ACHN (cell line): ENCODE data around the gene PI4KB.
A peak's percentile ranks its signal among the peaks of the same experiment; 100 is the strongest.

Source experiments
- DNase-seq: peaks from one replicate; pipeline ENCODE4 v3.0.0-alpha.2; 2015
- in situ Hi-C: cut with HindIII; loops from 2 replicates; pipeline ENCODE4 v1.10.0; 2017; ENCODE audit warnings: low sequenced_read_pairs, low pct_ligation_motif_present, low pct_unique_long_range_greater_than_20kb

Gene PI4KB

DNA sequence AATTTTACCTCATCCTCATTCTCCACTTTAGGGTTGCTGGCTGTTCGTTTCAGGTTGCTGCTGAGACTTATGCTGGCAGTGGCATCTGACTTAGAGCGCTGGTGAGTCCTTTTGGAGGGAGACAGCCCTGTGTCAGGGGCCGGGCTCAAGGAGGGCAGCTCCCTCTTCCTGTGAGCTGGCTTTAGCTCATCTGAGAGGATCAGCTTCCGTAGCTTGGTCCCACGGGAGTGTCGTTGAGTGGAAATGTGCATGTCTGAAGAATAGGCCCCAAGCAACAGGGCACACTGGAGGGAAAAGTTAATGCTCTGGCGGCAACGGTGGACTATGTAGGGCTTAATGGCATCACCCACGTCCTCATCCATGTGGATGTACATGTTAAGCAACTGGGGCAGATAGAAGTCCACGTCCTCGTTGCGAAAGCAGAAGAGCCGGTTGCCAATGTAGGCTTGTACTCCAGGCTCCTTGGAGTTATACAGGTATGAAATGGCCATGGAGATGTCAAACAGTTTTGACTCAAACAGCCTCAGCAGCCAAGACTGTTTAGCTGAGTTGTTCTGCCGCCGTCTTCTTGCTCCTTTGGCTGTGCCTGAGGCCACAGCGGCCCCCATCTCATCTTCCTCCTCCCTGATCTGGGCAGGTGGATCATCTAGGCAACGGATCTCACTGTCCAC, 11.5 kb downstream of the PI4KB start:
- no peak for DNase-seq
- in situ Hi-C loops, result no loop called here

DNA sequence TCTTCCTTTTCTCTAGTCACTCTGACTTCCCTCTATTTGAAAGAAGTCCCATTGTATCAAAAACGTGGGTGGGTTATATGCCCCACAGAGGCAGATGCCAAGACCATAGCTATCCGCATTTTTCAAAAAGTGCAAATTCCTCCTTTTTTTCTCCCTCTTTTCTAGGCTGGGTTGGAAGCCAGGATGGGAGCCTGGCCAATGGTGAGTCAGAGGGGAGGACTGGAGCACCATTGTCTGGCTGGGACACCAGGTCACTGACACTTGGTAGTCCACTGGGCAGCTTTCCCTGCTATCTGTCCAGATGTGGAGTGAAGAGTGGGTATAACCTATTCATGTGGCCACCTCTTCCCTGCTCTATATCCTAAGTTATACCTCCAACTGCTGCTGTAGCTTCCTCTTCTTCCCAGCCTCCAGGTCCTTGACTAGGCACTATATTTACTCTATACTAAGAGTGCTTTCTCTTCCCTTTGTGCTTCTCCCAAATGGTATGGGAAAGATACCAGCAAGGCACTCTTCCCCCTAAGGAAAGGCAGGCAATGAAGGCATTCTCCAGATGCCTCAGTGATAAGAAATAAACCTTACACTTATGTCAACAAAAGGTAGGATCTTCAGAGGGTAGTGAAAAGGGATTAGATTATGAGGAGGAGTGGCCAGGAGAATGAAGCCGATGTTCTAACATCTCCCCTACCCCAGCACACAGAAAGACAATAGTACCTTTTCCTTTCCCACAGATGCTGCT, 12.9 kb downstream of the PI4KB start:
- in situ Hi-C loops, result no loop called here
- peak; percentile 48 for DNase-seq

DNA sequence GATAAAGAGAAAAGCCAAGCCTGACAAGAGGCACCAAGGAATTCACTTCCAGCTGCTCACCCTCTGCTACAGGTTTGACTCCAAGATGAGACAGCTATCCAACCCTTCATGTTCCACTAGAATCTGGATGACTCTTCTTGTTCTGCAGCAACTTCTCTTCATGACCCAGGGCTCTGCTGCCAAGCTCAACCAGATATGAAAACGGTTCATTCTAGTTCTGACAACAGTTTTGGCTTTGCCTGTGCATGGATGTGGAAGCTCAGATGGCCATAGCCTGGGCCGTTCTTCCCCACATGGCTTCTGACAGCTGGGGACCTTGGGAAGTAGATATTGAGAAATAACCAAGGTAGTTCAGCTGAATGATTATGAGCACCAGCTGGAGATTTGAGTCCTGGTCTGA, 13.7 kb downstream of the PI4KB start:
- no peak for DNase-seq
- in situ Hi-C loops, result no loop called here

DNA sequence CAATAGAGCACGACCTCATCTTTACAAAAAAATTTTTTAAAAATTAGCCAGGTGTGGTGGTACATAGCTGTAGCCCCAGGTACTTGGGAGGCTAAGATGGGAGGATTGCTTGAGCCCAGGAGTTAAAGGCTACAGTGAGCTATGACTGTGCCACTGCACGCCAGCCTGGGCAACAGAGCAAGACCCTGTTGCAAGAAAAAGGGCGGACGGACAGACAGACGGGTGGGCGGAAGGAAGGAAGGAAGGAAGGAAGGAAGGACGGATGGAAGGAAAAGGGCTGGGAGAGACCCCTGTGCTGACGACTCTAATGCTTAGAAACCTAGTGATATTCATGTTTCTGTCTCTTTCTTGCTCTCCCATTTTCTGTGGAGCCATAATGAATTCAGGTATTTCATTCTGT, 14.4 kb downstream of the PI4KB start:
- no peak for DNase-seq
- in situ Hi-C loops, result no loop called here

DNA sequence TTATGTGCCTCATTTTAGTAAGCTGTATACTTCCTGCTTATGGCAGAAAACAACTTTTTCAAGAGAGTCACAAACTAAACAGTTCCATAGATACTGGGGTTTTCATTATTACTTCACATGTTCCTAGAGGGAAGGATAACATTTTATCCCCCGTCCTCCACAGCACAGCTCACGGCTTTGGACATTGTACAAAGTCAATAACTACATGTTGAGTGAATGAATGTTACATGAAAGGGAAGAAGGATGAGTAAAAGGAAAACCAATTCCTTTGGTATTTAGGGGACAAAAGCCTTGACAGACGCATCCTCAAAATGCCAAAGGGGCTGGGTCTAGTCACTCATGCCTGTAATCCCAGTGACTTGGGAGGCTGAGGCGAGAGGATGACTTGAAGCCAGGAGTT, 14.8 kb downstream of the PI4KB start:
- in situ Hi-C loops, result no loop called here
- no peak for DNase-seq

DNA sequence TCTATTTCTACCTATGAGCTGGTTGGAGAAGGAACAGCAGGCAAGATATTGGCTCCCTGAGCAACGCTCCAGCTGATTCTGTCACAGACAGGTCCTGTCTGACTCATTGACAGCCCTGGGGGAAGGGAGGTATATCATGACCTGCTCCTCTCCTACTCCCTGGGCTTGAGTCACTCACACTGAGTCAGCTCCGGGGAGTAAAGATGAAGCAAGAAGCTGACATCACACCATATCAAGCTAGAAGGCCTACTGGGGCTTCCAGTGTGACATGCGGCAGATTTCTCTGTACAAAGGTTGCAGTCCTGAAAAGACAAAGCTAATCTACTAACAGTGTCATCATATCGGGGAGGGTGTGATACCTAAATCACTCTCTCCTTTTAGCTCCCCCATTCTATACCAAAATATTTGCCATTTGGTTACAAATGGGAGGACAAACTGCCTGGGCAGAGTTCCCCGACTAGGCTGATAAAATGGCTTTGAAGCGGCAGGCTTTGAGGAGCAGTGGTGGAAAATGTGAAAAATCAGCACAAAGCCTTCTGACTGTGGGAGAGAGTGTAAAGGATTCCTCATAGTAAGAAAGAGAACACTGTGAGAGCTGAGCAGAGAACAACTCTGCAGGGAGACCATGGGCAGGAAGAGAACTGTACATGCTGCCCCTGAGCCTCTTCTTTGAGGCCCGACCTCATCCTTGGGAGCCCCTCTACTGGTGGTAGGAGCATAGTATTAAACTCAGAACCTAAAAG, 15.5 kb downstream of the PI4KB start:
- peak; percentile 99 for DNase-seq
- in situ Hi-C loops, result no loop called here

DNA sequence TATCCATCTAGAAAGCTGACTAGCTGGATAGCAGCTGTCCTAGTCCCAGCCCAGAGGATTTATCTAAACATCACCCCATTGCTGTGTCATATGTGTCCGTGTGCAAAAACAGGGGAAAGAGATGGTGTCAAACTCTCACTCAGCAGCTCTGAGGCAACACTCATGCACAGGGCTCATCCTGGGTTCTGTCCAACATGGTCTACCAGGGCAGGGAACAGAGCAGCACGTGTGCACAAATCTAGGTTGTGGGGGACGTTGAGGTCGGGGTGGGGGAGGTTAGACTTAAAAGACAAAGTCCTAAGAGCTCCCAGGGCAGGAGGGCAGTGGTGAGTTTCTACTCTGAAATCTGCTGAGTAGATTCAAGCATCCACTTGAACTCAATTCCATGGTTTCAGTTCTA, 16.2 kb downstream of the PI4KB start:
- in situ Hi-C loops, result no loop called here

DNA sequence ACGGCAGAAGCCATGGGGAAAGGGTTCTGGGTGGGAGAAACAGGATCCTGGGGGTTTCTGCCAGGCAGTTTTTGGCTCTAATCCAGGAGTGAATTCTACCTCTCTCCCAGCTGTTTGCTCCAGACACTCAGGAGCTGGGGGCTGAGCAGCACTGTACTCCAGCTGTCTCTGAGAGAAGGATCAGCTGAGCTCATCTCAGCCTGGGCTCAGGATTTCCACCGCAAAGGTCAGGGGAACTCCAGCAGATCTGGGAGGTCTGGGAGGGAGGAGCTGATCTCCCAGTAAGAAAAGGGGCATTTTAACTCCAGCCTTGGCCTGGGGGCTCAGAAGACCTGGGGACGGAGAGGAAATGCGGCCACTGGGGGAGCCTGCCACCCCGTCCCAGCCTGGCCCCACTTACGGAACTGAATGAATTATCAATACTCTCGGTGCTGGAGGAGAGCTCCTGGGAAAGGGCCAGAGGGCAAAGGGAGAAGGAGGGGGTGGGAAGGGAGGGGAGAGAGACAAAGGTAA, 17.3 kb downstream of the PI4KB start:
- no peak for DNase-seq
- in situ Hi-C loops, result no loop called here

More for the DNA sequence above, 16.2 kb downstream of the PI4KB start:
- no peak for DNase-seq

DNA sequence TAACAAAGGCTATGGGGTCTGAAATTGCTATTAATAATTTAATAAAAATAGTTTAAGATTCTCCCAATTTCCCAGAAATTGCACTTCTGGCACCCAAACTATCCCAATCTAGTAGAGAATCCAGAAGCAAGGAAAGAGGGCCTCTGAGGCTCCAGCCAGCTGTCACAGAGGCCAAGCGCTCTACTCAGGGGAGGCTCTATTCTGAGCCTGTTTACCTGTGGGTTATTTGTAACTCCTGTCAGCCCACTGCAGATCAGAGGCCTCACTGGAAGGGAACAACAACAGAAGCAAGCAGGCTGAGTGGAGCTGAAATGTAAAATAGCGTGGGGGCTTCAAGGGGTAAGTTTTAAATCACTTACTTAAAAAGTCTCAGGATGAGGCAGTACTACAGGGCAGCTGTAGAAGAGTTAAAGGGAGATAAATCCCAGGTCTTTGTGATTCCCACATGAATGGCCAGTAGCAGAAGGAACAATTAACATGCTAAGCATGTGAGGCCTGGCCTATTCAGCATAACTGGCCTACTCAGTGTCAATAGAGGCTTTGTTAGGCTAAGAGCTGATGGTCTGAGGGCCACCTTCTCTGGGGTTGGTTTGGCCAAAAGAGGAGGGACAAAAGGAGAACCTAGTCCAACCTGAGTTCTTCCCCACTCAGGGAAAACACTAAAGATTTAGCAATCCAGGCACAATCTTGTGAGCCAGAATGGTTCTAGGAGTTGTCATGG, 32.3 kb downstream of the PI4KB start:
- no peak for DNase-seq
- in situ Hi-C loops, result no loop called here

DNA sequence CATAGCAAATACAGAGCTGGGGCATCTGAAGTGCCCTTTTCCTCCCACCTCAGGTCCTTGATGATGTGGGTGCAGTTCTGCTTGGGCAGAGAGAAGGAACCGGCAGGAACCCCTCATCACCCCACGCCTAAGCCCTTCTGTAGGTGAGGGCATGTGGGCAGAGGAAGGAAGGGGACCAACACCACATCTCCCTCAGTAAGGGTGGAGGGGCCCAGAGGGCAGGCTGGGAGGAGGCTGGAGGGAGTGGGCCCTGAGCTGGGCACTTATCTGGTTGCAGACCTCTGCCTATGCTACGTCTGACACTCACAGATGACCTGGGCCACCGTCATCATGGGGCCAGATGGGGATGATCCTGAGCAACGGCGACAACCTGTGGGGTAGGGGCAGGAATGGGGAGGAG, 34.1 kb downstream of the PI4KB start:
- DNase-seq, result no peak
- in situ Hi-C loops, result no loop called here

DNA sequence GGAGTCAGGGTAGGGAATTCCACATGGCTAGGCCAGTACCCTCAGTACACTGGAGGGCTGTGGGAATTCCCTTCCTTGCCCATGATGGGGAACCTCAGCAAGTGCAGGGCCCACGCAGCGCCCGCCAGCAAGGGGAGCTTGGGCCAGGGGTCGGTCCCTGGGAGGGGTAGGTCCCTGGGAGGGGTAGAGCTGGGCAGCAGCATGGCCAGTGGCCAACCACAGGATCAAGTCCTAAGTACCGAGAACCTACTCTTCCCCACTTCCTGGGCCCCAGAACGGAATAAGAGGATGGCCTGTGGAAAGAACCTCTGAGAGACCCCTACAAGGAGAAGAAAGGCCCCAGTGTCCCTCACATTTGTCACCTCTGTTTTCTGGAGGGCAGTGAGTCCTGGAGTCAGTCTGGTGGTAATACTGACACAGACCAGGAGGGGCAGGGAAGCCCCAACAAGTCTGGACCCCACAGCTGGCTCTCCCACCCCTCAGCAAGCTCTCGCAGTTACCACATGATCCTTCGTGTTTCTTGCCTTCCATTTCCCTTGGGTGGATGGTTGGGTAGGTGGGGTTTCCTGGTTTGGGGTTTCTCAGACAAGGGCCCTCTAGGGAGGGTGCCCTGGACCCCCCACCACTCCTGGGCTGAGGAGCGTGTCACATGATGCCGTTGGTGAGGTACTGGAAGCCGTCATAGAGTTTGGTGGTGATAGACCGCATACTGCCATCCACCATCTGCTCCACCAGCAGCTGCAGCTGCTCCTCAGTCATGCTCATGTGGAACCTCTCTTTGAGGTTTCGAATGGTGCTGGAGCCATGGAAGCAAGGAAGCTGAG, 34.8 kb downstream of the PI4KB start:
- no peak for DNase-seq
- in situ Hi-C loops, result no loop called here

DNA sequence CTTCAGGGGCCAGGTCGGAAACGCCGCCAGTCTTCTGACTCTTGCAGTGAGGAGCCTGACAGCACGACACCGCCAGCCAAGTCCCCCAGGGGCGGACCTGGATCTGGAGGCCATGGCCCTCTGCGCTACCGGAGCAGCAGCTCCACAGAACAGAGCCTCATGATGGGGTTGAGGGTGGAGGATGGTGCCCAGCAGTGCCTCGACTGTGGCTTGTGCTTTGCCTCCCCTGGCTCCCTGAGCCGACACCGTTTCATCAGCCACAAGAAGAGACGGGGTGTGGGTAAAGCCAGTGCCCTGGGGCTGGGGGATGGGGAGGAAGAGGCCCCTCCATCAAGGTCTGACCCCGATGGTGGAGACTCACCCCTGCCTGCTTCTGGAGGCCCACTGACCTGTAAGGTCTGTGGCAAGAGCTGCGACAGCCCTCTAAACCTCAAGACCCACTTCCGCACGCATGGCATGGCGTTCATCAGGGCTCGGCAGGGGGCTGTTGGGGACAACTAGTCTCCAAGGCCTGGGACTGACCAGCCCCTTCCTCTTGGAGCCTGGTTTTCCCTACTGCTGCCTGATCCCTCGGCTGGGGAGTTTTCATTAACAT, 36.4 kb downstream of the PI4KB start:
- DNase-seq, result no peak
- in situ Hi-C loops, result no loop called here

DNA sequence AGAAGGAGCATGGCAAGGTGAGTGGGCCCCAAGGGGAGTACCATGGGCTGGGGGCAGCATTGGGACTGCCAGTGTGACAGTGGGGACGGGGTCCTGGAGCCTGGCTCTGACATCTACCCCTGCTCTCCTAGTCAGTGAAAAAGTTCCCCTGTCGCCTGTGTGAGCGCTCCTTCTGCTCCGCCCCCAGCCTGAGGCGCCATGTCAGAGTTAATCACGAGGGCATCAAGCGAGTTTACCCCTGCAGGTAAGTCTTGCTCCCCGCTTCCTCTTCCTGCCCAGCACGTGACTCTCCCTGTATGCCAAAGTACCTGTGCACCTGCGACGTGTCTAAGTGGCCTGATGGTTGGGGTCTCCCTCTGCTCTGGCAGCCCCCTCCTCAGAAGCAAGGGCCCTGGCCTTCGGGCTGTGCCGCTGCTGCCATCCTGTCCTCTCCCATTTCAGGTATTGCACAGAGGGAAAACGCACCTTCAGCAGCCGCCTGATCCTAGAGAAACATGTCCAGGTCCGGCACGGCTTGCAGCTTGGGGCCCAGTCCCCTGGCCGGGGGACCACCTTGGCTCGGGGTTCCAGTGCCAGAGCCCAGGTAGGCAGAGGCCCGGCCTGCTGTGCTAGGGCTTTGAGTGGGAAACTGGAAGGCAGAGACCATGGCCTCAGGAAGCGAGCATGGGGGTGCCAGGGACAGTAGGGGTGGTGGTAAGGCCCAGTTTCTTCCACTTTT, 37.1 kb downstream of the PI4KB start:
- in situ Hi-C loops, result no loop called here
- no peak for DNase-seq

DNA sequence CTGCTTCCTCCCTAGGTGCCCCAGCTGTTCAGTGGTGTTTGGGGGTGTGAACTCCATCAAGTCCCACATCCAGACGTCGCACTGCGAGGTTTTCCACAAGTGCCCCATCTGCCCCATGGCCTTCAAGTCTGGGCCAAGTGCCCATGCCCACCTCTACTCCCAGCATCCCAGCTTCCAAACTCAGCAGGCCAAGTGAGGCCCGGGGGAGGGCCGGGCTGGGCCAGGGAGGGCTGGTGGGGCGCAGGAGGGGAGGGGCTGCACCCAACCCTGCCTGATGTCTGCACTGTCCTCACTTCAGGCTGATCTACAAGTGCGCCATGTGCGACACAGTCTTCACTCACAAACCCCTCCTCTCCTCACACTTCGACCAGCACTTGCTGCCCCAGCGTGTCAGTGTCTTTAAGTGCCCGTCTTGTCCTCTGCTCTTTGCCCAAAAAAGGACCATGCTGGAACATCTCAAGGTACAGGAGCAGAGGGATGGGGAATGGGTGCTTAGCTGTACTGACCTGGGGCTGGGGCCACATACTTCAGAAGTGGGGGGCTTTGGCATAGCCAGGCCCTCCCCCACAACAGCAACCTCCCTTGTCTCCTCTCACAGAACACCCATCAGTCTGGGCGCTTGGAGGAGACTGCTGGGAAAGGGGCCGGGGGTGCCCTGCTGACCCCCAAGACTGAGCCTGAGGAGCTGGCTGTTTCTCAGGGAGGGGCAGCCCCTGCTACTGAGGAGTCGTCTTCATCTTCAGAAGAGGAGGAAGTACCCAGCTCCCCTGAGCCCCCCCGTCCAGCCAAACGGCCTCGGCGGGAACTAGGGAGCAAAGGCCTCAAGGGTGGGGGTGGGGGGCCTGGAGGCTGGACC, 37.9 kb downstream of the PI4KB start:
- in situ Hi-C loops, result no loop called here
- no peak for DNase-seq

DNA sequence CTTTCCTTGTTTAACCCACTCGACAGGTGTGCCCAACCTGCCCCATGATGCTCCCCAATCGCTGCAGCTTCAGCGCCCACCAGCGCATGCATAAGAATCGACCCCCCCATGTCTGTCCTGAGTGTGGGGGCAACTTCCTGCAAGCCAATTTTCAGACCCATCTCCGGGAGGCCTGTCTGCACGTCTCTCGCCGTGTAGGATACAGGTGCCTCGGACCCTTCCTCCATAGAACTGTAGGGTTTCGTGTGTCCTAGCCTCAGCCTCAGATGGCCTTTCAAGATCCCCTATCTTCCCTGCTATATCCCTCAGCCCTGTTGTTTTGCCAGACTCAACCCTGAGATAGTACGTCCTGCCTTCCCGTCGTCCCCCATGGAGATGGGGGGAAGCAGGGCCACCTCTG, 38.7 kb downstream of the PI4KB start:
- in situ Hi-C loops, result no loop called here
- DNase-seq, result no peak

DNA sequence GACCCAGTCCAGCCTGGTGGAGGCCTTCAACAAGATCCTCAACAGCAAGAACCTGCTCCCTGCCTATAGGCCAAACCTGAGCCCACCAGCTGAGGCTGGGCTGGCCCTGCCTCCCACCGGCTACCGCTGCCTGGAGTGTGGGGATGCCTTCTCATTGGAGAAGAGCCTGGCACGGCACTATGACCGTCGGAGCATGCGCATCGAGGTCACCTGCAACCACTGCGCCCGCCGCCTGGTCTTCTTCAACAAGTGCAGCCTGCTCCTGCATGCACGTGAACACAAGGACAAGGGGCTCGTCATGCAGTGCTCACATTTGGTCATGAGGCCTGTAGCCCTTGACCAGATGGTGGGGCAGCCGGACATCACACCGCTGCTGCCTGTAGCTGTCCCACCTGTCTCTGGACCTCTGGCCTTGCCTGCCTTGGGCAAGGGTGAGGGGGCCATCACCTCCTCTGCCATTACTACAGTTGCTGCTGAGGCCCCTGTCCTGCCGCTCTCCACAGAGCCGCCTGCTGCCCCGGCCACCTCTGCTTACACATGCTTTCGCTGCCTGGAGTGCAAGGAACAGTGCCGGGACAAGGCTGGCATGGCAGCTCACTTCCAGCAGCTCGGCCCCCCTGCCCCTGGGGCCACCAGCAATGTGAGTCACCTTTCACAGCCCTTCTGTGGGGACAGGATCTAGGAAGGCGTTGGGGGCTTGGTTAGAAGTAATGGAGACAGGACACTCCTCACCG, 39.3 kb downstream of the PI4KB start:
- in situ Hi-C loops, result no loop called here

More for the DNA sequence above, 39.3 kb downstream of the PI4KB start:
- DNase-seq, result no peak
